Renal cortex interstitium (tissue), 15 donors: ENCODE measurements around the gene OXCT1. TPM values are rescaled to one million over a fixed set of nuclear protein-coding genes. Genes with fewer than 3 reads are reported as not detected.

ENCODE experiments used
- DNase-seq, 11 donors: peaks; one replicate each; pipeline ENCODE4 v3.0.0-alpha.2; 2013; ENCODE audit warnings: low read depth in 9 of 11, low spot score in 4 of 11; ENCODE audit errors: extremely low read depth in 1 of 11
- long read RNA-seq, 16 experiments: transcript quantifications; one replicate each; lab custom pipeline, GENCODE V29; 2026
- polyA plus RNA-seq, 3 donors: library from polyadenylated mRNA; unstranded; fragments of 120-200 nt; gene quantifications; one replicate each; pipeline ENCODE4 v1.2.1, GENCODE V29; 2013; ENCODE audit not compliant: insufficient read length in 3 of 3

OXCT1 gene
- polyA plus RNA-seq = 10 to 100 TPM; 48.0 to 65.5 (median 49.4) TPM
- long read RNA-seq, donor 1, transcript OXCT1-201 (17 exons, 3,388 nt) = major isoform, 8 of 10 reads
- long read RNA-seq, donor 1, partial matches to known transcripts = 0 of 10 reads
- long read RNA-seq, donor 1, other reads (novel, unspliced or antisense) = 0 of 10 reads
- long read RNA-seq, donor 2, partial matches to known transcripts = 0 of 7 reads
- long read RNA-seq, donor 2, other reads (novel, unspliced or antisense) = 0 of 7 reads
- long read RNA-seq, donor 3, transcript OXCT1-201 (17 exons, 3,388 nt) = major isoform, 11 of 24 reads
- long read RNA-seq, donor 3, transcript OXCT1-203 (5 exons, 596 nt) = minor isoform, 8 of 24 reads
- long read RNA-seq, donor 3, partial matches to known transcripts = 5 of 24 reads
- long read RNA-seq, donor 3, other reads (novel, unspliced or antisense) = 0 of 24 reads
- long read RNA-seq, donor 4, transcript OXCT1-203 (5 exons, 596 nt) = major isoform, 8 of 16 reads
- long read RNA-seq, donor 4, transcript OXCT1-201 (17 exons, 3,388 nt) = minor isoform, 7 of 16 reads
- long read RNA-seq, donor 4, partial matches to known transcripts = 0 of 16 reads
- long read RNA-seq, donor 4, other reads (novel, unspliced or antisense) = 0 of 16 reads
- long read RNA-seq, donor 5 = 0 reads
- long read RNA-seq, donor 6, transcript OXCT1-201 (17 exons, 3,388 nt) = major isoform, 6 of 12 reads
- long read RNA-seq, donor 6, partial matches to known transcripts = 0 of 12 reads
- long read RNA-seq, donor 6, other reads (novel, unspliced or antisense) = 0 of 12 reads
- long read RNA-seq, donor 7, transcript OXCT1-201 (17 exons, 3,388 nt) = minor isoform, 7 of 19 reads
- long read RNA-seq, donor 7, transcript OXCT1-203 (5 exons, 596 nt) = major isoform, 9 of 19 reads
- long read RNA-seq, donor 7, partial matches to known transcripts = 0 of 19 reads
- long read RNA-seq, donor 7, other reads (novel, unspliced or antisense) = 0 of 19 reads
- long read RNA-seq, donor 8 = 0 reads
- long read RNA-seq, donor 9, transcript OXCT1-201 (17 exons, 3,388 nt) = major isoform, 7 of 23 reads
- long read RNA-seq, donor 9, transcript OXCT1-203 (5 exons, 596 nt) = minor isoform, 6 of 23 reads
- long read RNA-seq, donor 9, partial matches to known transcripts = 9 of 23 reads
- long read RNA-seq, donor 9, other reads (novel, unspliced or antisense) = 0 of 23 reads
- long read RNA-seq, donor 10, transcript OXCT1-201 (17 exons, 3,388 nt) = minor isoform, 7 of 21 reads
- long read RNA-seq, donor 10, transcript OXCT1-203 (5 exons, 596 nt) = major isoform, 9 of 21 reads
- long read RNA-seq, donor 10, partial matches to known transcripts = 0 of 21 reads
- long read RNA-seq, donor 10, other reads (novel, unspliced or antisense) = 0 of 21 reads
- long read RNA-seq, donor 11, transcript OXCT1-203 (5 exons, 596 nt) = major isoform, 9 of 17 reads
- long read RNA-seq, donor 11, transcript OXCT1-201 (17 exons, 3,388 nt) = minor isoform, 6 of 17 reads
- long read RNA-seq, donor 11, partial matches to known transcripts = 0 of 17 reads
- long read RNA-seq, donor 11, other reads (novel, unspliced or antisense) = 0 of 17 reads
- long read RNA-seq, donor 12, transcript OXCT1-201 (17 exons, 3,388 nt) = major isoform, 6 of 8 reads
- long read RNA-seq, donor 12, partial matches to known transcripts = 0 of 8 reads
- long read RNA-seq, donor 12, other reads (novel, unspliced or antisense) = 0 of 8 reads
- long read RNA-seq, donor 13 = 0 reads
- long read RNA-seq, donor 14, transcript OXCT1-201 (17 exons, 3,388 nt) = major isoform, 5 of 10 reads
- long read RNA-seq, donor 14, partial matches to known transcripts = 0 of 10 reads
- long read RNA-seq, donor 14, other reads (novel, unspliced or antisense) = 0 of 10 reads
- long read RNA-seq, donor 15, partial matches to known transcripts = 0 of 7 reads
- long read RNA-seq, donor 15, other reads (novel, unspliced or antisense) = 0 of 7 reads
- long read RNA-seq, donor 16, transcript OXCT1-203 (5 exons, 596 nt) = major isoform, 32 of 150 reads
- long read RNA-seq, donor 16, transcript OXCT1-201 (17 exons, 3,388 nt) = minor isoform, 27 of 150 reads
- long read RNA-seq, donor 16, partial matches to known transcripts = 54 of 150 reads
- long read RNA-seq, donor 16, other reads (novel, unspliced or antisense) = 31 of 150 reads

DNA sequence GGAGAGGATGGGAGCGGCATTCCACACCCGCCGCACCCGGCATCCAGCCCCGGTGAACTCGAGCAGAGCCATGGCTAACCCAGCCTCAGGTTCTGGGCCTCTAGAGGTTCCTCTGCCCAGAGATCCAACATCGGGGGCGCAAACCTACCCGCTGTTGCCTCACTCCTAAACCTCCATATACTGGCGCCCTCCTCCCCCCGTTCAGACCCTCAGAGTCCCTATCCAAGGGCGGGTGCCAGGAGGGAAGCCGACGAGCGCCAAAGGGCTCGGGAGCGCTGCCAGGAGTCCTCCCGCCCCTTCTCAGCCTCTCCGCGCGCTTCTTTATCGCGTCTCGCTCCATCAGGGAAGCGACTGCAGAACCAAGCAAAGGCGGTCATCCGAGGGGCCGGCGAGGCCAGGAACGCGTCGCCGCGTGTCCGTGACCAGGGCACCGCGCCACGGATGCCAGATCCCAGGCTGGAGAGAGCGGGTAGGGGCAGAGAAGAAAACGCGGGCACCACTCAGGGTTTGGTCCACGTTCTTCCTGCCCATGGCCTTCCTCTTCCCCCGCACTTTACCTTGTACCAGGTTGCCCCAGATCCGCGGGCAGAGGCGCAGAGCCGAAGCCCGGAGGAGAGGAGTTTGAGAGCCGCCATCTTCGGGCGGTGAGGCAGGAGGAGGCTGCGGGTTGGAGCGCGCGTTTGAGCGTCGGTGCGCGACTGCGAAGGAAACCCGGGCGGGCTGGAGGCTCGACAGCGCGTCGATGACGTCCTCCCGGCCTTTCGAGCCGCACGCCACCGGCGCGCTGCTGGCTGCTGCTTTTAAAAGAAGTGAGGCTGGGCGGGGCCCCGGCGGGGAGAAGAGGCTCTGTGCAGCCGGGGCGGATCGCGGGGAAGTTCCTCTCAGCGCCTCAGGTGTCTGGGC is at the start of gene OXCT1:
Gene OXCT1, minus strand, starts transcription at position 702 of the 903 bp plus-strand sequence. Its CDS starts 67 bp downstream, at position 635.
- peak in 8 of 11 donors; percentile 62 to 76 (median 68) for DNase-seq

DNA sequence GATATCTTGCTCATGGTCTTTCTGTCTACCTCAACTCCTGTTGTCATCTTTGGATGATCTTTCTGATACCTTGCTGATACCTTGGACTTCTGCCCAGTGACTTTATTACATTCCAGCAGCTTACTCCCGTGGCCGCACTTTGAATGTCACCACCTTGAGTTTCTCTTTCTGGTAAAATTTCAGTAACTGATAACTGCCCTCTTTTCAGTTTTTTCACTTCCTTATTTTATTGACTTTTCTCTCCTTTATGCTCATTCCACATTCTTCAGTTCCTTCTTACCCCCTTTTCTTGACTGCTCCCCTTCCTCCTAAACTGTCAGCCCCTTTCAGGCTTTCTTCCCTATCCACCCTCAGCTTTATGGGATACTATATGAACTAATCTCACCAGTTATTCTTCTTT is 47.9 kb upstream of the OXCT1 start:
- no peak for DNase-seq

DNA sequence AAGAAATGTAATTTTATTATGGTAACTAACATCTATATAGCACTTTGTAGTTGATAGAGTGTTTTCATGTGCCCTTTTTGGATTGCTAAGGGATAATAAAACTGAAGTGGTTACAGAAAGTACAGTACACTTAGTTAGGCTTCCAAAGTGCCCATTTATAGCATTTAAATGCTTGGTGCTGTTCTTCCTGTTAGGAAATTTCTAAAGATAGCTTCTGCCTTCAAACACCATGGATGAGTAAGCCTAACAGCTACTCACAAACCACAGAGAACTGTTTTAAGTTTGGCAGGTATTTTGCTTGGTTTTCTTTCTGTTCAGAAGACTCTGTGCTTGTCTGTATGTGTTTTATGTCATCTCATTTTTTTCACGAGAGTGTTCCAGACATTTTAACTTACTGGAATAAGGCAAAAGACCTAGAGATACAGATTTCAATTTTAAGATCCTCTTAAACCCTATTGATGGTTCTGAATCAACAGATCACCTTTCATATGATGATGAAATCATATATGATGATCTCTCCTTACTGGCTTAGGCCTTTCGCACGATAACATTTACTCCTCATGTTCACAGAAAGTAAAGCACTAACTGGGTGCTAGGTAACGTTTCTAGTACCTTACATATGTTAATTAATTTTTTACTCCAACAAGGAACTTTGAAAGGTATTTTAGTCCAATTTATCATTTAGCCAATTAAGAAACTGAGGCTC is 38.3 kb upstream of the OXCT1 start:
- DNase-seq = no peak

DNA sequence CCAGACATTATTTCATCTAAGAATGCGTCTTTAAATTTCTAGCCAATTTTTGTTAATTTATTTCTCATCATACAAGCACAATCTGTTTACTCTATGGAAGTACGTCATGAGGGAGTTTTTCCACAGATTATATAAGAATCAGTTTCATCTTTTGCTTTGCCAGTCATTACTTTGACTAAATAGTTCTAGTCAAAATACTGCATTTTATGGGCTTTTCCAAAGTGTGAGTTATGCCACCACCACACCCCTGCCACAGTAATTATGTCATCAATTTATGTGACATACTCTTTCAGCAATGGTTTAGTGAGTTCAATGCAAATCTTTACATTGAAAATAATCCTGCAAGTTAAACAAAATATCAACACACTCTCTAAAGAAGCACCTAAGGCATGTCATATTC is 35.9 kb upstream of the OXCT1 start:
- no peak for DNase-seq

DNA sequence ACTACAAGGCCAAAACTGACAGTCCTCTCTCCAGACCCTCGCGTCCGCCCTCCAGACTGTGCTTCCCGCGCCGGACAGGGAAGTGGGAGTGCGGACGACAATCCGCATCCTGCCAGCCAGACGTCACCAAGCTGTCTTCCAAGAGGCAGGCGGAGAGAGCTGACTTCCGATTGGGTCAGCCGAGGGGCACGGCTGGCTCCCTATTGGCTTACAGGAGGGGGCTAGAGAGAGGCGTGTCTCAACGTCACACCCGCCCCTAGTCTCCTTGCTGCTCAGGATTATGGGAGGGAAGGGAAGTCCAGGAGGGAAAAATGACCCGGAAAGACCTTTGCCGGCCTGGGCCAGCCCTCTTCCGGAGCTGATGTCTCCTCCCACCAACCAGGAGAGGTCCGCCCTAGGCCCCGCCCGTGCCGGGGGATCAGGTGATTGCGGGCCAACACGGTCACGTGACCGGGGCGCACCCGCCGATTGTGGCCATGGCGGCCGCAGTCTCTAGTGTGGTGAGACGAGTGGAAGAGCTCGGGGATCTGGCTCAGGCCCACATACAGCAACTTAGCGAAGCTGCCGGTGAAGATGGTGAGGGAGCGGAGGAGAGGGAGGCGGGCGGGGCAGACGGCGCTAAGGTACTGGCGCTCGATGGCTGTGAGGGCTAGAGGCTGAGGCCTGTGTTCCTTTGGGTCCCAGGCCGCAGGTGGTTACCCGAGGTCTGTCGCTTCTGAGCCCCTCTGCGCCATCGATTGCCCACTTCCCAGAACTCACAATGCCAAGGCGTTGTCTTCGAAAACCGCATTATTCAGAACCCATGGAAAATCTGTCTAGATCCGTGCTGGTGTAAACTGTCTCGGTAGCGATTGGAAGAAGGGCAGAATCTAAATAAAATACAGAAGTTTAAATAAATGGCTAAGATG is 33.9 kb upstream of the OXCT1 start, which contains the start of gene RIMOC1:
Gene RIMOC1, plus strand, starts transcription at position 453 of the 908 bp plus-strand sequence. Its CDS starts 24 bp downstream, at position 477.
- DNase-seq = peak; percentile 96 to 99 (median 99)

DNA sequence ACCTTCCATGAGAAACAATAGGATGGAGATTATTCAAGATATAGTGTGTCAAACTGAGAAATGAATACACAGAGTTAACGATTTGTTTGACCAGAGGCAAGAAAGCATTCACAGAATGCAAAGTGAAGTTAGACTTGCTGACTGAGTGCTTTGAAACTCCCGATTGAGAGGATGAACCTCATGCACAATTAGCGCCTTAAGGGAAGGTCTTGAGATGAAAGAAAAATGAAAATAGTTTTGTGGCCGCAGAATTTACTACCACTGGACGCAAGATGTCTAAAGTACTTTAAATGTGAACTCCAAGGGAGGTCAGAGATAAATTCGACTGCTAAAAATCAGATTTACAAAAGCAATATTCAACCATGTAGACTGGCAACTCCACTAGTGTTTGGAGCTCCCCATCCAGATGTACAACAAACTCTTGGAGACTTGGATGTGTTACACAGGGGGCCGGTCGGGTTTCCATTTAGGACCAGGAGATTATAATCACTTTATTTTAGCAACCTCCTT is 33.2 kb upstream of the OXCT1 start:
- DNase-seq = peak in 1 of 11 donors; percentile 48

DNA sequence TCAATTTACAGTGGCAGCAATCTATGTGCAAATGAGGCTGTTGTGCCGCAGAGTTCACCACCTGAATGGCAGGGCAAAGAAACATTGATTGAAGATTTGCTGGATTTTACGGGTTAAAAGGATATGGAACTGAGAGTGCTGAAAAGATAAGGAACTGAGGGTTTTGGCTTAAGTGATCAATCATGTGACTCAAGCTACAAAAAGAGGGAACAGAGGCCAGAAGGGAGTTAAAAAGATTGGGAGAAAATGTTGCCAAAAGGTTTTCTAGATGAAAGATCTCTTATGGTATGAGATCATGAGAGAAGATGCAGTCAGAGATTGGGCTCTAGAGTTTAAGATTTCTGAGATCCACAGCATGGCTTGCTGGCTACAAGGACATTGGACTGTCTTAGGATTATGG is 26.0 kb upstream of the OXCT1 start:
- no peak for DNase-seq

DNA sequence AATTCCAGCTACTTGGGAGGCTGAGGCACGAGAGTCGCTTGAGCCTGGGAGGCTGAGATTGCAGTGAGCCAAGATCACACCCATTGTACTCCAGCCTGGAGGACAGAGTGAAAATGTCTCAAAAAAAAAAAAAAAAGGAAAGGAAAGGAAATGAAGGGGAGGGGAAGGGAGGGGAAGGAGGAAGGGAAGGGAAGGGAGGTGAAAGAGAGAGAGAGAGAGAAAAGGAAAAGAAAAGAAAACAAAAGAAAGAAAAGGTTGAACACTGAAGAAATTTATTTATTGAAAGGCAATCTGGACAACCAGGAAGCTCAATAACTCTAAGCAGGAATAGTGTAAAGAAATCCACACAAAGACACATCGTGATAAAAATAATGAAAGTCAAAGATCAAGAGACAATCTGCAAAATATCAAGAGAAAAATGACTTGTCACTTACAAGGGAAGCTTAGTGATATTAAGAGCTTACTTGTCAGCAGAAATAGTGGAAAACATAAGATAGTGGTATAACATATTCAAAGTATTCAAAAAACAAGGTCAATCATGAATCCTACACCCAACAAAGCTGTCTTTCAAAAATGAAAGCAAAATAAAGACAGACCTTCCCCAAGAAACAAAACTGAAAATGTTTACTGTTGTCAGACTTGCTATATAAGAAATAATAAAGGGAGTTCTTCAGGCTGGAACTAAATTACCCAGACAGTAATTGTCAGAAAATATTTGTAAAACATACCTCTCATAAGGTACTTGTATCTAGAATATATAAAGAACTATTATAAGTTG is 23.0 kb upstream of the OXCT1 start:
- no peak for DNase-seq

DNA sequence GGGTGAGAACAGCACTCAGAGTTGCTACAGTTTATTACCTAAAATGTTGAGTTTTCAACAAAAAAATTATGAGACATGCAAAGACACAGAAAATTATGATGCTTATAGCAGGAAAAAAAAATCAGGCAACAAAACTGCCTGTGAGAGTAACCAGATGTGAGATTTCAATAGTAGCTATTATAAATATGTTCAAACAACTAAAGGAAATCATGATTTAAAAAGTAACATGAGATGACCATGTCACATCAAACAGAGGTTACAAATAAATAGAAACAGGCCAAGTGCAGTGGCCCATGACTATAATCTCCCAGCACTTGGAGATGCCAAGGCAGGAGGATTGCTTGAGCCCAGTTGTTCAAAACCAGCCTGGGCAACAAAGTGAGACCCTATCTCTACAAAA is 21.8 kb upstream of the OXCT1 start:
- no peak for DNase-seq

DNA sequence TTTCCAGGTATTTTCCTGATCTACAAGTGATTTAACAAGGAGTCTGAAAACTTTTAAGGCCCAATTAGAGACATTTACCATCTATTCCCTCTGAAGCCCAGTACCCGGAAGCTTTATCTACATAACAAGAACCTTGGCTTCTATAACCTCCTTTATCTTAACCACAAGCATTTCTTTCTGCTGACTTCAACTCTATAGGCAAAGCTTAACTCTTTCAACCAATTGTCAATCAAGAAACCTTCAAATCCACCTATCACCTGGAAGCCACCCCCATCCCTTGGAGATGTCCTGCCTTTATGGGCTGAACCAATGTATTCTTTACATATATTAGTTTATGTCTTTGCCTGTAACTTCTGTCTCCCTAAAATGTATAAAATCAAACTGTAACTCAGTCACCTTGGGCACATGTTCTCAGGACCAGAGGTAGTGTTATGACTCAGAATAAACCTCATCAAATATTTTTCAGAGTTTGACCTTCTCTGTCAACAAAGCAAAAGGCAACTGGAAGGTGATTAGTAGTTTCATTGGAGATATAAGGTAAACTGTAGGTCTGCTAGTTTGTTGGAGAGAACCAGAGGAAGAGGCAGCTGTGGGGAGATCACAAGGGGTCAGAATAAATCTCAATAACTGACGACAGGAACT is 21.0 kb upstream of the OXCT1 start:
- no peak for DNase-seq

DNA sequence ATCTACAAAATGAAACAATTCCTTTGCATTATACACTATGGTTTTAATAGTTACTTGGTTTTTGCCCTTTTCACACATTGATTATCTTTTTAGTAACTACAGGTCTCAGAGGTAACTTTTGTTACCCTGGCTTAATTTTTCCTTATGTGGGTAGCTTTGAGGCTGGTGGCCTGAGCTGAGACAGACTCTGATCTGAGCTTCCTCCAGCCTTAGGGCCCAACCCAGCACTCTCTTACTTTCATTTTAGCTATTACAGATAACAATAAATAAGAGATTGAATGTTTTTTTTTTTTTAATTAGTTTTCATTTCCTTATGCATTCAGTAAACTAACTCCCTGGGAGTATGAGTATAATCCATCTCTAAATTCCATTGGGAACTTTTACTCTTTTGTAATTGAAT is 15.1 kb upstream of the OXCT1 start:
- DNase-seq = no peak

DNA sequence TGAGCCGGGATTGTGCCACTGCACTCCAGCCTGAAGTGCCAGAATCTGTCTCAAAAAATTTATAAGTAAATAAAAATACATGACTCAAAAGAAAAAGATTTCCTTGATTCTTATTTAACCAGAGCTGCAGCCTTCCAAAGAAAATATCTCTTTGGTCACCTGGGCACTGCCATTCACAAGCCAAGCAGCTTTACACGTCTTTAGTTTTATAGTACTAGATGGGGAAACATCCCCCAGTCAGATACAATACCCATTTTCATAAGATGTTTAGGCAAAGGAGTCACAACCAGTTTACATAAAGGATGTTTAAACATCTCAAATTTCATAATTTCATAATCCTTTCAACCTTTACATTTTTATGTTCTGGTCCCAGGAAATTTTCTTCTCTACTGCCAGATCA is 13.7 kb upstream of the OXCT1 start:
- no peak for DNase-seq

DNA sequence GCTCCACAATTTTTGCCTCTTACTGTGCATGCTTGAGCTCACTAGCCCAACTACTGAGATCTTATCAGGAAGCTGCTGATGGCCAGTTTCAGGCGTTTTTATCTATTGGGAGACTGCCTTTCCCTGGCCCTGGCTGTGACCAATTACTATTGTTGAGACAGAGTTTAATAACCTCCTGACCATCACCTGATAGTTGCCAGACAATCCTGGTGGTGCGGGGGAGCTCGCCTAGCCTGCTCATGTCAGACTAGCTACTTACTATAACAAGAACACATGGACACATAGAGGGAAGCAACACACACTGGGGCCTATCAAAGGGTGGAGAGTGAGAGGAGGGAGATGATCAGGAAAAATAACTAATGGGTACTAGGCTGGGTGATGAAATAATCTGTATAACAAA is 13.0 kb upstream of the OXCT1 start:
- no peak for DNase-seq
